ENCODE measurements around the gene TMCO5A. TPM values are rescaled to one million over a fixed set of nuclear protein-coding genes. Genes with fewer than 3 reads are reported as not detected.

The TMCO5A gene
- not detected for total RNA-seq

- TF ChIP-seq CTCF (IDR thresholded peaks at IDR 0.05) (no peak), EP300 (IDR thresholded peaks at IDR 0.05) (no peak), POLR2A (IDR thresholded peaks at IDR 0.05) (no peak), POLR2AphosphoS5 (IDR thresholded peaks at IDR 0.05) (no peak)
- Histone ChIP-seq H3K27me3 (no peaks in the 10 kb centered on the region), H3K9me3 (no peaks in the 10 kb centered on the region), H3K4me3 (no peak within 1 kb of the TSS), H3K4me1 (no peaks in the 10 kb centered on the region), H3K36me3 (no peaks in the 10 kb centered on the region), H3K27ac (no peak within 1 kb of the TSS)
- WGBS = 62% methylated on average over 1 of the region's 1 CpG
- DNase-seq (ENCODE audit: low spot score in 2 of 2) = no peak
Observed at GRCh38 chr15:37934340-37934739, at the start of gene TMCO5A. TMCO5A (plus strand) TSS chr15:37934640; CDS start chr15:37936324, 1,684 bp downstream.

- DNase-seq (ENCODE audit: low spot score in 2 of 2) = no peak
- H3K27me3 ChIP-seq = peaks cover 8% of the 10 kb centered on the region
- TF ChIP-seq EP300 (IDR thresholded peaks at IDR 0.05) (no peak), POLR2A (IDR thresholded peaks at IDR 0.05) (no peak), CTCF (IDR thresholded peaks at IDR 0.05) (no peak), POLR2AphosphoS5 (IDR thresholded peaks at IDR 0.05) (no peak)
Observed at GRCh38 chr15:37885651-37886050, 48.8 kb upstream of the TMCO5A start.

GRCh38 chr15:37888356-37888755 is 46.1 kb upstream of the TMCO5A start:
- Histone ChIP-seq H3K27ac (no peak overlapping the region), H3K4me3 (no peak overlapping the region), H3K4me1 (no peaks in the 10 kb centered on the region), H3K27me3 (peaks cover 5% of the 10 kb centered on the region), H3K36me3 (no peaks in the 10 kb centered on the region), H3K9me3 (no peaks in the 10 kb centered on the region)
- DNase-seq (ENCODE audit: low spot score in 2 of 2) = no peak
- no peak for TF ChIP-seq POLR2AphosphoS5 (IDR thresholded peaks at IDR 0.05)
- no peak for TF ChIP-seq EP300 (IDR thresholded peaks at IDR 0.05)
- no peak for TF ChIP-seq CTCF (IDR thresholded peaks at IDR 0.05)
- TF ChIP-seq POLR2A (IDR thresholded peaks at IDR 0.05) = no peak
- 94% methylated on average over 4 of the region's 4 CpGs for whole genome bisulfite sequencing

More at GRCh38 chr15:37885651-37886050, 48.8 kb upstream of the TMCO5A start:
- Histone ChIP-seq H3K4me3 (no peak overlapping the region), H3K9me3 (no peaks in the 10 kb centered on the region), H3K4me1 (no peaks in the 10 kb centered on the region), H3K36me3 (no peaks in the 10 kb centered on the region), H3K27ac (no peak overlapping the region)

GRCh38 chr15:37891766-37892368 is 42.6 kb upstream of the TMCO5A start:
- Histone ChIP-seq H3K4me1 (no peaks in the 10 kb centered on the region), H3K4me3 (no peak overlapping the region), H3K9me3 (no peaks in the 10 kb centered on the region), H3K27me3 (peaks cover 5% of the 10 kb centered on the region), H3K36me3 (no peaks in the 10 kb centered on the region), H3K27ac (no peak overlapping the region)
- no peak for TF ChIP-seq EP300 (IDR thresholded peaks at IDR 0.05)
- no peak for TF ChIP-seq POLR2A (IDR thresholded peaks at IDR 0.05)
- no peak for TF ChIP-seq POLR2AphosphoS5 (IDR thresholded peaks at IDR 0.05)
- TF ChIP-seq CTCF (IDR thresholded peaks at IDR 0.05) = peak; percentile 14 to 73
- 48% methylated on average over 4 of the region's 4 CpGs for WGBS
- no peak for DNase-seq (ENCODE audit: low spot score in 2 of 2)

GRCh38 chr15:37893309-37893708 is 41.1 kb upstream of the TMCO5A start:
- no peaks in the 10 kb centered on the region for H3K36me3 ChIP-seq
- H3K4me3 ChIP-seq = no peak overlapping the region
- no peaks in the 10 kb centered on the region for H3K27me3 ChIP-seq
- no peak overlapping the region for H3K27ac ChIP-seq
- no peaks in the 10 kb centered on the region for H3K9me3 ChIP-seq
- H3K4me1 ChIP-seq = no peaks in the 10 kb centered on the region
- TF ChIP-seq POLR2A (IDR thresholded peaks at IDR 0.05) (no peak), POLR2AphosphoS5 (IDR thresholded peaks at IDR 0.05) (no peak), CTCF (IDR thresholded peaks at IDR 0.05) (no peak), EP300 (IDR thresholded peaks at IDR 0.05) (no peak)
- no peak for DNase-seq (ENCODE audit: low spot score in 2 of 2)
